Neural cell (in vitro differentiated cells): ENCODE data around the gene ITGB5. TPM values are rescaled to one million over a fixed set of nuclear protein-coding genes. Genes with fewer than 3 reads are reported as not detected.

ENCODE experiments used
- H2AFZ ChIP-seq: fragments of 200-600, 300-800 bp; sonication (generic), shearing (Covaris generic); 2 replicates; pipeline ENCODE4 v1.6.0; 2014; ENCODE audit warnings: low read depth, mild to moderate bottlenecking, antibody characterized with exemption, low read length, moderate library complexity
- H3F3A ChIP-seq: fragments of 200-600 bp; shearing (Covaris generic); 2 replicates; pipeline ENCODE4 v1.6.1; 2016; ENCODE audit warnings: mild to moderate bottlenecking, moderate library complexity, mixed read lengths, antibody characterized with exemption, low read length; ENCODE audit not compliant: insufficient read depth, poor library complexity, severe bottlenecking
- H3K27ac ChIP-seq: fragments of 200-600, 300-800 bp; sonication (generic), shearing (Covaris generic); 2 replicates; pipeline ENCODE4 v1.5.1; 2014; ENCODE audit warnings: mild to moderate bottlenecking, low read length, moderate library complexity
- H3K27me3 ChIP-seq: fragments of 300-800, 200-600 bp; sonication (generic), shearing (Covaris generic); 2 replicates; pipeline ENCODE4 v1.6.0; 2014; ENCODE audit warnings: mild to moderate bottlenecking, low read depth, low read length, moderate library complexity; ENCODE audit not compliant: insufficient read depth
- H3K36me3 ChIP-seq: fragments of 300-800, 200-600 bp; sonication (generic), shearing (Covaris generic); 2 replicates; pipeline ENCODE4 v1.5.1; 2014; ENCODE audit warnings: mild to moderate bottlenecking, antibody characterized with exemption, low read length, moderate library complexity; ENCODE audit not compliant: insufficient read depth
- H3K4me2 ChIP-seq: fragments of 300-800, 200-600 bp; sonication (generic), shearing (Covaris generic); 2 replicates; pipeline ENCODE4 v1.6.0; 2014; ENCODE audit warnings: mild to moderate bottlenecking, low read length
- H3K4me3 ChIP-seq: fragments of 300-800, 200-600 bp; sonication (generic), shearing (Covaris generic); 2 replicates; pipeline ENCODE4 v1.5.1; 2014; ENCODE audit warnings: mild to moderate bottlenecking, low read length, moderate library complexity
- H3K79me2 ChIP-seq: fragments of 200-600 bp; shearing (Covaris generic); replicated peaks from 2 replicates; pipeline ENCODE4 v1.6.0; 2014; ENCODE audit warnings: mild to moderate bottlenecking, low read length, moderate library complexity; ENCODE audit not compliant: insufficient read depth
- H3K9ac ChIP-seq: fragments of 300-800, 200-600 bp; sonication (generic), shearing (Covaris generic); 2 replicates; pipeline ENCODE4 v1.6.1; 2016; ENCODE audit warnings: mild to moderate bottlenecking, low read length, mixed read lengths
- H3K9me2 ChIP-seq: fragments of 200-600 bp; shearing (Covaris generic); 2 replicates; pipeline ENCODE4 v1.6.1; 2016; ENCODE audit warnings: mild to moderate bottlenecking, low read length, mixed read lengths; ENCODE audit not compliant: insufficient read depth
- H3K9me3 ChIP-seq: fragments of 200-600, 300-800 bp; sonication (generic), shearing (Covaris generic); 2 replicates; pipeline ENCODE4 v1.6.1; 2016; ENCODE audit warnings: mild to moderate bottlenecking, mixed run types, low read length, moderate library complexity, mixed read lengths
- H4K20me1 ChIP-seq: fragments of 200-600 bp; shearing (Covaris generic); 2 replicates; pipeline ENCODE4 v1.6.1; 2016; ENCODE audit warnings: mild to moderate bottlenecking, mixed run types; ENCODE audit not compliant: insufficient read depth
- EP300 ChIP-seq: fragments of 450-650 bp; conservative IDR thresholded peaks from 2 replicates; pipeline ENCODE4 v1.6.1; 2014; ENCODE audit warnings: antibody characterized with exemption, mild to moderate bottlenecking, moderate library complexity; ENCODE audit not compliant: poor library complexity, severe bottlenecking
- EZH2 ChIP-seq: fragments of 200-600, 300-800 bp; shearing (Covaris generic), sonication (generic); IDR thresholded peaks from 2 replicates; pipeline ENCODE4 v1.6.1; 2014; ENCODE audit warnings: antibody characterized with exemption, low read length, borderline replicate concordance, mild to moderate bottlenecking; ENCODE audit not compliant: insufficient read depth, poor library complexity, severe bottlenecking
- MXI1 ChIP-seq: fragments of 450-650 bp; conservative IDR thresholded peaks from 2 replicates; pipeline ENCODE4 v1.6.1; 2014; ENCODE audit warnings: antibody characterized with exemption, mild to moderate bottlenecking; ENCODE audit not compliant: poor library complexity, severe bottlenecking
- POLR2AphosphoS5 ChIP-seq: IDR thresholded peaks from 2 replicates; pipeline ENCODE4 v1.6.1; 2012
- RAD21 ChIP-seq: fragments of 450-650 bp; conservative IDR thresholded peaks from 2 replicates; pipeline ENCODE4 v1.6.1; 2014; ENCODE audit warnings: antibody characterized with exemption, mild to moderate bottlenecking, moderate library complexity
- SMC3 ChIP-seq: fragments of 450-650 bp; conservative IDR thresholded peaks from 2 replicates; pipeline ENCODE4 v1.6.1; 2014; ENCODE audit warnings: antibody characterized with exemption, mild to moderate bottlenecking, moderate library complexity; ENCODE audit not compliant: poor library complexity
- TAF1 ChIP-seq: IDR thresholded peaks from 2 replicates; pipeline ENCODE4 v1.6.1; 2012; ENCODE audit warnings: low read depth
- polyA plus RNA-seq: library from polyadenylated mRNA; depleted of rRNA; stranded (reverse); fragments of >200 nt; gene quantifications from 2 replicates; pipeline ENCODE4 v1.2.3, GENCODE V29; 2014
- TF ChIP-seq, protein P1 (sequence below): IDR thresholded peaks from 2 replicates; pipeline ENCODE4 v1.6.1; 2012; ENCODE audit warnings: borderline replicate concordance
- TF ChIP-seq, protein P2 (sequence below): fragments of 450-650 bp; IDR thresholded peaks from 2 replicates; pipeline ENCODE4 v1.5.1; 2014; ENCODE audit warnings: antibody characterized with exemption, mild to moderate bottlenecking, moderate library complexity; ENCODE audit not compliant: poor library complexity, severe bottlenecking

ITGB5 gene
- polyA plus RNA-seq, 1 donor from 2014 or later: 1.2 TPM

DNA sequence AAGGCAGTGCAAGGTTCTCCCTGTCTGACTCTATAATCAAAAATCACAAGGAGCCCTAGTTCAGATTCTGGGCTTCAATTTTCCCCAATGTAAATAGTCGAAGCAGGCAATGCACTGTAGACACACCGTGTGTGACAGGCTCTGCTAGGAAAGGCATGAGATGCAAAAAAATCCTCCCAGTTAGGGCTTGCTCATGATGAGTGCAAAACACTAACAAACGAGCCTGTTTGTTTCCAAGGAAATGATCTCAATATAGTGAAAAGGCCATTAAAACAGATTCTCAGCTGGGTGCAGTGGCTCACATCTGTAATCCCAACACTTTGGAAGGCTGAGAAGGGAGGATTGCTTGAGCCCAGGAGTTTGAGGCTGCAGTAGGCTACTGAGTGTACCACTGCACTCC is 101.2 kb downstream of the ITGB5 start:
- TF ChIP-seq MXI1: no peak
- TF ChIP-seq EZH2: no peak
- TF ChIP-seq, protein P1, sequence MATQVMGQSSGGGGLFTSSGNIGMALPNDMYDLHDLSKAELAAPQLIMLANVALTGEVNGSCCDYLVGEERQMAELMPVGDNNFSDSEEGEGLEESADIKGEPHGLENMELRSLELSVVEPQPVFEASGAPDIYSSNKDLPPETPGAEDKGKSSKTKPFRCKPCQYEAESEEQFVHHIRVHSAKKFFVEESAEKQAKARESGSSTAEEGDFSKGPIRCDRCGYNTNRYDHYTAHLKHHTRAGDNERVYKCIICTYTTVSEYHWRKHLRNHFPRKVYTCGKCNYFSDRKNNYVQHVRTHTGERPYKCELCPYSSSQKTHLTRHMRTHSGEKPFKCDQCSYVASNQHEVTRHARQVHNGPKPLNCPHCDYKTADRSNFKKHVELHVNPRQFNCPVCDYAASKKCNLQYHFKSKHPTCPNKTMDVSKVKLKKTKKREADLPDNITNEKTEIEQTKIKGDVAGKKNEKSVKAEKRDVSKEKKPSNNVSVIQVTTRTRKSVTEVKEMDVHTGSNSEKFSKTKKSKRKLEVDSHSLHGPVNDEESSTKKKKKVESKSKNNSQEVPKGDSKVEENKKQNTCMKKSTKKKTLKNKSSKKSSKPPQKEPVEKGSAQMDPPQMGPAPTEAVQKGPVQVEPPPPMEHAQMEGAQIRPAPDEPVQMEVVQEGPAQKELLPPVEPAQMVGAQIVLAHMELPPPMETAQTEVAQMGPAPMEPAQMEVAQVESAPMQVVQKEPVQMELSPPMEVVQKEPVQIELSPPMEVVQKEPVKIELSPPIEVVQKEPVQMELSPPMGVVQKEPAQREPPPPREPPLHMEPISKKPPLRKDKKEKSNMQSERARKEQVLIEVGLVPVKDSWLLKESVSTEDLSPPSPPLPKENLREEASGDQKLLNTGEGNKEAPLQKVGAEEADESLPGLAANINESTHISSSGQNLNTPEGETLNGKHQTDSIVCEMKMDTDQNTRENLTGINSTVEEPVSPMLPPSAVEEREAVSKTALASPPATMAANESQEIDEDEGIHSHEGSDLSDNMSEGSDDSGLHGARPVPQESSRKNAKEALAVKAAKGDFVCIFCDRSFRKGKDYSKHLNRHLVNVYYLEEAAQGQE: no peak
- TF ChIP-seq TAF1: no peak
- TF ChIP-seq POLR2AphosphoS5: no peak
- TF ChIP-seq, protein P2, sequence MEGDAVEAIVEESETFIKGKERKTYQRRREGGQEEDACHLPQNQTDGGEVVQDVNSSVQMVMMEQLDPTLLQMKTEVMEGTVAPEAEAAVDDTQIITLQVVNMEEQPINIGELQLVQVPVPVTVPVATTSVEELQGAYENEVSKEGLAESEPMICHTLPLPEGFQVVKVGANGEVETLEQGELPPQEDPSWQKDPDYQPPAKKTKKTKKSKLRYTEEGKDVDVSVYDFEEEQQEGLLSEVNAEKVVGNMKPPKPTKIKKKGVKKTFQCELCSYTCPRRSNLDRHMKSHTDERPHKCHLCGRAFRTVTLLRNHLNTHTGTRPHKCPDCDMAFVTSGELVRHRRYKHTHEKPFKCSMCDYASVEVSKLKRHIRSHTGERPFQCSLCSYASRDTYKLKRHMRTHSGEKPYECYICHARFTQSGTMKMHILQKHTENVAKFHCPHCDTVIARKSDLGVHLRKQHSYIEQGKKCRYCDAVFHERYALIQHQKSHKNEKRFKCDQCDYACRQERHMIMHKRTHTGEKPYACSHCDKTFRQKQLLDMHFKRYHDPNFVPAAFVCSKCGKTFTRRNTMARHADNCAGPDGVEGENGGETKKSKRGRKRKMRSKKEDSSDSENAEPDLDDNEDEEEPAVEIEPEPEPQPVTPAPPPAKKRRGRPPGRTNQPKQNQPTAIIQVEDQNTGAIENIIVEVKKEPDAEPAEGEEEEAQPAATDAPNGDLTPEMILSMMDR: no peak
- no peak for TF ChIP-seq RAD21
- no peak for TF ChIP-seq SMC3
- no peak for TF ChIP-seq EP300
- Histone ChIP-seq H3K9ac (no peak overlapping the region), H3K27ac (no peak overlapping the region), H3K4me3 (no peak overlapping the region), H4K20me1 (no peaks in the 10 kb centered on the region), H2AFZ (no peak overlapping the region), H3K4me2 (no peak overlapping the region), H3K27me3 (no peaks in the 10 kb centered on the region), H3K9me2 (no peaks in the 10 kb centered on the region), H3K79me2 (no peaks in the 10 kb centered on the region), H3F3A (no peaks in the 10 kb centered on the region), H3K36me3 (no peaks in the 10 kb centered on the region), H3K9me3 (no peaks in the 10 kb centered on the region)

DNA sequence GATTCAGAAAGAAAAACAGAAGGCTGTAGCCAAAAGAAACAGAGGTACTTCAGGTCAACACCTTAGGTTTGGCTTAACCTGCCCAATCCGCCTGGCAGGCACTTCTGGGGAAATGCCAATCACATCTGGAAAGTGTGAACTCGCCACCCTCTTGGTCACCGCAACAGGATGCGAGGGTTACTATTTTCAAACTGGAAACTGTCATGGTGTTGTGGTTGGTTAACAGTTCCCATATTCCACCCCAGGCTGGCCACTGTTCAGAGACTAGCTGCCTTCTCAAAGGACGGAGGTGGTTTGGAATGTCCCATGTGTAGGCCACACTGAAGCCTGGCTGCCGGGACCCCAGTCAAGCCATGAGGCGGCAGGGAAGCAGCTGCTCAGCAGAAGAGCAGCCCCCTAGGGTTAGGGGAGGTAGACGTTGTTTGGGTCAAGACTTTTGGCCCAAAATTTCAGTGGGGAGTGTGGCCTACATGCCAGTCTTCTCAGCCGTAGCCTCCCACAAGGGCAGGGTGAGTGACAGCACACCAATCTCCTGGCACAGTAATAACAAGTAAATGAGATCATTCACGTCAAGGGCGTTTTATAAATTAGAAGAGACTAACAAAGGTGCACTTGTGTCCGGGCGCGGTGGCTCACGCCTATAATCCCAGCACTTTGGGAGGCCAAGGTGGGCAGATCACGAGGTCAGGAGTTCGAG is 102.3 kb downstream of the ITGB5 start:
- Histone ChIP-seq H3K9me3 (no peaks in the 10 kb centered on the region), H3K79me2 (no peaks in the 10 kb centered on the region), H2AFZ (no peak overlapping the region), H3K4me2 (no peak overlapping the region), H3K9me2 (no peaks in the 10 kb centered on the region), H3F3A (no peaks in the 10 kb centered on the region), H3K9ac (no peak overlapping the region), H3K4me3 (no peak overlapping the region), H3K27ac (no peak overlapping the region), H3K36me3 (no peaks in the 10 kb centered on the region), H4K20me1 (no peaks in the 10 kb centered on the region), H3K27me3 (no peaks in the 10 kb centered on the region)
- TF ChIP-seq TAF1: no peak
- TF ChIP-seq MXI1: no peak
- TF ChIP-seq SMC3: no peak
- no peak for TF ChIP-seq EP300
- TF ChIP-seq EZH2: no peak
- TF ChIP-seq, protein P1: no peak
- TF ChIP-seq POLR2AphosphoS5: no peak
- TF ChIP-seq, protein P2: no peak
- no peak for TF ChIP-seq RAD21
